Measurements from ENCODE around the gene LRFN2.
A peak's percentile ranks its signal among the peaks of the same experiment; 100 is the strongest.

The LRFN2 gene

DNA sequence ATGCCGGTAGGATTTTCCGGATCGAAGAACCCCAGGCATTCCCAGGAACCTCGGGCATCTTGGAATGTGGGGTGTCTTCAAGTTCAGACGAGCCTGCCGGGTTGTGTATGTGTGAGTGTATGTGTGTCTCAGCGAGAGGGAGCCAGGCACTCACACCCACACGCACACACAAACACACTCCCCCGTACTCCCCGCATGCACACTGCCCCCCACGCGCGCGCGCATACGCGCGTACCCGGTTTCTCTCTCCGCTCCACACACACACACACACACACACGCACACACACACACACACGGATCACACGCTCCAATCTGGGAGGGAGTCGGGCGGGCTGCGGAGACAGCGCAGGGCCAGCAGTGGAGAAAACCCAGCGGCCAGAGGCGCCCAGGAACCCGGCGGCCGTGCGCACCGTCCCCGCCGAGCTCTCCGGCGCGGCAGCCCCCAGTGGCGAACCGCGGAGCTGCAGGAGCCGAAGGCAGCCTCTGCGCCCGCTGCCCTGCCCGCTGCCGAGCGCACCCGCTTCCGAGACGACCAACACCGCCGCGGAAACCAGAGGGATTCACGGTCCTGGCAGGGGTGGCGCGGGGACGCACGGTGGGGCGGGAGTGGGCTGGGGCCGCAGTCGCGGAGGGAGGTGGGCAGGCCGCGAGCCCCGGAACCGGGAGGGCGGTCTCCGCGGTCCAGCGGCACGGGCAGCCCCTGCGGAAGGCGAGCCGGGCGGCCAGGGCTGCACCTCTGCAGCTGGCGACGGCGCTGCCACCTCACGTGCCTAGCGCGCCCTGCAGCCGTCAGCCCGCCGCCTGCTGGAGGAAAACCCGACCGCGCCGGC, at the start of gene LRFN2:
Gene LRFN2 (minus strand): TSS at position 125 of the 830 bp plus-strand sequence.
- peak; percentile 60 for DNase-seq (ENCODE audit: low spot score)

DNA sequence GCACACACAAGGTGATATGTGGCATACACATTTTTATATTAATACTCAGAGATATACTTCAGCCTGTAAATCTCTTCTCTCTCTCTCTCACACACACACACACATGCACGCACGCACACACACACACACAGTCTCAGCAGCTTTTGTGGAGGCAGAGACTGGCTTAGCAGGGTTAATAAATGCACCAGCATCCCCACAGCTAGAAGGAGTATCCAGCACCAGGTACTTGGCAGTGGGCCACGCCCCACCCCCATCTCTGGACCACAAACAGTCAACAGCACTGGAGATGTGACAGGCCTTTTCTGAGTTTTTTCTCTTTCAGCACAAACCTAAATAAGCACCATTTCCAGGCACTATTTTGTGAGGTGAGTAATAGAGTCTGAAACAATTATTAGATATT, 47.3 kb upstream of the LRFN2 start:
- no peak for DNase-seq (ENCODE audit: low spot score)

DNA sequence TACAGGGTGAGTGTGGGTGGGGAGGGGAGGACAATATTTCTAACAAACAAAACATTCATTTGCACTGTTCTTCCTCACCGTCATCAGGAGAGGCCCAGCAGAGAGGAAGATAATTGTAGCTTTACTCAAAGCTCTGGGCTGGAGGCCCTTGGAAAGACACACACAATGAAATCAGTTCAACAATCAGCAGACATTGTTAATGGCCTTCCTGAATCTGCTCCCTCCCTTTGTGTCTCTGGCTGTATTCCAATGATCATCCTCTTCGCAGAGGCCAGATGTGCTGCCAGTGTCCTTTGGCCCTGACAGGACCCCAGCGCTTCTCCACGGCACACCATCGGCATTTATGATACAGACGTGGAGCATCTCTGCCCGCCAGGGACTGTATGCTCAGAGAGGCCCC, 44.6 kb upstream of the LRFN2 start:
- no peak for DNase-seq (ENCODE audit: low spot score)

DNA sequence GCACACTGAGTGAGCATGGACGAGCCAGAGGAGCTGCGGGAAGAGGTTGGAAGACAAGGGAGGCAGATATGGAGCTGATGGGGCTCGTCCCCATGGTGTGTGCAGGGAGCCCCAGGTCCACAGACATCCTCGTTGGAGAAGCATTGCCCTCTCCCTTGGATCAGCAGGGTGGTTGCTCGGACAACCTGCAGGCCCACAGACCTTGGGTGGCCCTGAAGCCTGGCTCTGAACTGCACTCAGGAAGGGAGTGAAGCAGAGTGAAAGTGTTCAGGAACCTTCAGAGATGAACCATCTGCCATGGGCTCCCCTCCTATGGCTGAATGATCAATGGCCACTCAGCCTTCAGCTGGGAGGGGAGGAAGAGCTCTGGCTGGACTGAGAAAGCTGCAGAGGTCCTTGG, 43.3 kb upstream of the LRFN2 start:
- no peak for DNase-seq (ENCODE audit: low spot score)

DNA sequence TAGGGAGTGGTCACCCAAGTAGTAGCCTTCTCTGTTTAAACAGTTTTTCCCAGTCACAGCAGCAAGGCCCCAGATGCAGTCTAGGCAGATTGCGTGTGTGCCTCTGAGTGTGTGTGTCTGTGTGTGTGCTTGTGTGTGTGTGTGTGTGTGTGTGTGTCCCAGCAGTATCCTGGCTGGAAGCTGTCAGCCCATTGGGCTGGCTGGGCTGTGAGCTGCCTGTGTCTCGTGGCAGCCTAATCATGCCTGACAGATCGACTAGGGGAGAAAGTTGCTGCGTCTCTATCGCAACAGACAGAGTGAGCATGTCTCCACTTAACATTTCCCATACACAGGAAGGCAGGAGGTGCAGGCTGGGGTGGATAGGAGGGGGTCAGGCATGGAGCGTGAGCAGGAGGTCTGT, 42.9 kb upstream of the LRFN2 start:
- DNase-seq (ENCODE audit: low spot score) = no peak

DNA sequence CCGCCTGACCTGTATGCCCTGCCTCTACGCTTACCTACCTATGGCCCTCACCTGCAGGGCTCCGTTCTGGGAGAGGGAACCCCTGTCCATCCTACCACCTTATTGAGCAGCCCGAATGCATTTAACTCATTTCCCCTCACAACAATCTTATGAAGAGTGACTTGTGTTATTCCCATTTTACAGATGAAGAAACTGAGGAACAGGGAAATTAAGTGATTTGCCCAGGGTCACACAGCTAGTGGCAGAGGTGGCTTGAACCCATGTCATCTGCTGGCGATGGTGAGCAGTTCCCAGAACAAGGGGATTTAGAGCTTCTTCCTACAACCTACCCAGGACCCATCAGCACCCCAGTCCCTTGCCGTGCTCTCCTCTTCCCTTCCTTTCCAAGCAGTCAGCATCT, 42.3 kb upstream of the LRFN2 start:
- no peak for DNase-seq (ENCODE audit: low spot score)

DNA sequence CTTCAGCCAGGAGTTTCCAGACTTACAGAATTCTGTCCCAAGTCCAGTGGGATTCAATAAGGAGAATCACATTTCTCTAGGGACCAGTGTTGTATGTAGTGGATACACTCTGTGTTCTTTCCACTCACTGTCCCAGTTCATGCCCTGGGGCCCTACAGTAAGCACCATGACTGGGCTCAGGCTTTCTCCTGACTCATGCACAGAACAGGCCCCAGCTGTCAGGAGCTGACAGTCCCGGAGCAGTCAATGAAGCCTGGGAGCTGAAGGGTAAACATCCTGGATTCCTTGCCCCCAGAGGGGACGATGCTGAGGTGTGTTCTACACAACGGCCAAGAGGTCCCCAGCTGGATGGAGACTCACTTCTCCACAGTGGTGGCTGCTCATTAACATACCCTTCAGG, 40.2 kb upstream of the LRFN2 start:
- DNase-seq (ENCODE audit: low spot score) = no peak

DNA sequence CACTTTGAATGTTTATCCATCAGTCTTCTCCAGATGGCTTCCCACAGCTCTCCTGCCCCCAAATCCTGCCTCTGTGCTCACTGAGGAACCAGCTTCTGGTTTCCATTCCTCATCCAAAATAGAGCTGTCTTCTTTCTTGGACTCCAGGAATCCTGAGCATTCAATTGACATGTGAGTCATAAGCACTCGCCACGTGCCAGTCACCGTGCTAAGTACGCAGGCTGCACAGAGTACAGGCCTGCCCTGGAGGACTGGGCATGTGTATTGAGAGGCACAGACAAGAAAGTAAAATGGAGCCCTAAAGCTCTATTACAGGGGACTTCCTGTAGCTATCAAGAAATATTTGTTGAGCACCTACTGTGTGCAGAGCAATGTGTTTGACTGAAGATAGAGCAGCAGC, 39.7 kb upstream of the LRFN2 start:
- no peak for DNase-seq (ENCODE audit: low spot score)

DNA sequence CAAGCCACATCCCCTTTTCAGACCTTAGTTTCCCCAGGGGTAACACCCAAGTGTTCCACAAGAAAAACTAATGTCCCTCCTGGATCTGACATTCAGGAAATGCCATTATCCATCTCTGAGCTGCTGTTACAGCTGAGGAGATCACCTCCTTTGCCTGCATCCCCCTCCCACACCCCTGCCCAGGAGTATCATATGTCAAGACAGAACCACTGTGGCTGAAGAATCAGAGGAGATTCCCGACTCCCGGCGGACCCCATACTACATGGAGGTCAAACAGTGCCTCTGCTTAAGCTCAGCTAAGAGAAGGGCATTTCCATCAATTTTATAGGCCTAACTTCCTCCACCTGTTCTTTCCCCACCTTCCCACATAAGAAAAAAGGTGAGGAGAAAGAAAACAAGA, 36.8 kb upstream of the LRFN2 start:
- DNase-seq (ENCODE audit: low spot score) = no peak

DNA sequence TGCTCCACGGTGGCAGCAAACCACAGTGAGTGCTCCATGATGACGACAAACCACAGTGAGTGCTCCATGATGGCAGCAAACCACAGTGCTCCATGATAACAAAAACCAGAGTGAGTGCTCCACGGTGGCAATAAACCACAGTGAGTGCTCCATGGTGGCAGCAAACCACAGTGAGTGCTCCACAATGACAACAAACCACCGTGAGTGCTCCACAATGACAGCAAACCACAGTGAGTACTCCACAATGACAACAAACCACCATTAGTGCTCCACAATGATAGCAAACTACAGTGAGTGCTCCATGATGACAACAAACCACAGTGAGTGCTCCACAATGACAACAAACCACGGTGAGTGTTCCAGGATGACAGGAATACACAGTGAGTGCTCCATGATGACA, 36.0 kb upstream of the LRFN2 start:
- no peak for DNase-seq (ENCODE audit: low spot score)

DNA sequence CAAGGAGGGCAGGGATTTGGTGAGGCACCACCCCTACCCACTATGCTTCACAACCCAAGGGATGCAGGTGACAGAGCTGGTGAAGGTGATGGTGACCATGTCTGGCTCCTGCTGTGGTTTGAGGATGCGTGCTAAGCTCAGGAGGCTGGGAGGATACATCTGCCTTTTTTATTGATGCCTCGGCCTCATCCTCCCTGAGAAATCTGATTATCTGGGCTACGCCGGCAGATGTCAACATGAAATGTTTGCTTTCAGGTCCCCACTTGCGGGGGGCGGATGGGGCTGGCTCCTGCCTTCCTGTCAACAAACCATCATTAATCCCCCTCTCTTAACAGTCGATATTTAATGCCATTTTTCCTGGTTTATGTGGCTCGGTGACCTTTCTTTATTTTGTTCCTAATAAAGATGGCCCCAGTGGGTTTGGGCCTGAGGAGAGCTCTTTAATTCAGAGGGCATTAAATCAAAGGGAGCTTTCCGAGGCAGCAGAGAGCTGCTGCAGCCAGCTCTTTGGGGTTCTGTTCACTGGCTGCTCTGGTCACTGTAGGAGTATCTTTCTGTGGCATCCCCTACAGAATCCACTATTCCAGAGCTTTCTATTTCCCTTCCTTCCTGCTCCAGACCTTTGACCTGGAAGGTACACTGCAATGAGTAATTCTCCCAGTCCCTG, 33.5 kb upstream of the LRFN2 start:
- no peak for DNase-seq (ENCODE audit: low spot score)

DNA sequence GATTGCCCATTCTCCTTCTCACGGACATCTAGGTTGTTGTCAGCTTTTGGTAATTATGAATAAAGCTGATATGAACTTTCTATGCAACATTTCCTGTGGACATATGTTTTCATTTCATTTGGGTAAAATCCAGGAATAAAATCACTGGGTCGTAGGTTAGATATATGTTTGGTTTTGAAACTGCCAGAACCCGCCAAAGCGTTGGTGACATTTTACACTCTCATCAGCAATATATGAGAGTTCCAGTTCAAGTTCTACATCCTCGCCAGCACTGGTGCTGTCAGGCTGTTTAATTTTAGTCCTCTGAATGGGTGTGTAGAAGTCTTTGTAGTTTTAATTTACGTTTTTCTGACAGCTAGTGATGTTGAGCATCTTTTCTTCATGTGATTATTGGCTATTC, 27.5 kb upstream of the LRFN2 start:
- no peak for DNase-seq (ENCODE audit: low spot score)

DNA sequence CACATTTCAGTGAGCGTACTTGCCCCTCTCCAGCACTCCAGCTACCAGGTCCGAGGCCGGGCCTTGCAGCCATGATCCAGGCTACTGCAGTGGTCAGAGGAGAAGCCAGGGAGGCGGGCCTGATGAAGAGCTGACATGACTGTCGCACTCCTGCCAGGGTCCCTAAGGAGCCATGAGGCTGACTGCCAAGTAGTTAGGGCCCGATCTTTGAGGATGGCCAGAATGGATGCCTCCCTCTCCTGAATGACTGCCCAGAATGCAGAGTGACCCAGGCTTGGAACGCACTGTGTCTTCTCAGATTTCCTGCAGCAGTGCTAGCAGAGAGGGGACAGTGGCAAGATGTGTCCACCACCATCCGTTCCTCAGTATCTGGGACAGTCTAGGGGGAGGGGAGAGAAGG, 24.7 kb upstream of the LRFN2 start:
- DNase-seq (ENCODE audit: low spot score) = no peak

DNA sequence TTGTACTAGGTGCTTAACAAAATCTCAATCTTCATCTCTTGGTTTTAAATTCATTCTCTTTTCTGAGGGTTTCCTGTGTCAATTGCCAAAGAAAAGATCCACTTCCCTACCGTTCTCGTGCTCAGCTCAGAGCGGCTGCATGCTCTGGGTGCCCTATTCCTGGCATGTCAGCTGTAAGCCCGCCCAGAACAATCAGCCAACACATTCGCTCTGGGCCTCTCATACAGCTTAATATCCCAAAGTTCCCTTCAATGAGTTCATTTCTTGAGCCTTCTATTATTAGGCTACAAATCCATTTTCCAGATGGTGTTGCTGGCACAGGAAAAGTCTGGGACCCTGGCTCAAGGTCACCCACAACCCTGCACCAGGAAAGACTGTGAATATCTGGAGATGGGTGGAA, 24.3 kb upstream of the LRFN2 start:
- no peak for DNase-seq (ENCODE audit: low spot score)

DNA sequence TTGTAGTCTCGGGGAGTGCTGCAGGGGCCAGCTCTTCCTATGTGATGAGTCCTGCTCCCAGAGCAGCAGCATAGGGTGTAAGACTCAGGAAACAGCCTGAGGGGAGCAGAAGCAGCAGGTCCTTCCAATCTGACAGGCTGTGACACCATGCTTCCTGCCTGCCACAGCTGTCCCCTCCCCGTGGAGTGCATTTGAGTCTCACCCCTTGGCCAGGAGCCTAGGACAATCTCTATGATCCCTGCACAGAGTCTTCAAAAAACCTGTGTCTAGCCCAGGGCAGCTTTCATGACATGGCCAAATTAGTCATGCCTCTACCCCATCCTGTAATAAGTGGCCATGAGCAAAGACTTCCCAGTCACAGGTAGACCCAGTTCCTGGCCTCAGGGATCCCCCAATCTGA, 23.1 kb upstream of the LRFN2 start:
- no peak for DNase-seq (ENCODE audit: low spot score)

DNA sequence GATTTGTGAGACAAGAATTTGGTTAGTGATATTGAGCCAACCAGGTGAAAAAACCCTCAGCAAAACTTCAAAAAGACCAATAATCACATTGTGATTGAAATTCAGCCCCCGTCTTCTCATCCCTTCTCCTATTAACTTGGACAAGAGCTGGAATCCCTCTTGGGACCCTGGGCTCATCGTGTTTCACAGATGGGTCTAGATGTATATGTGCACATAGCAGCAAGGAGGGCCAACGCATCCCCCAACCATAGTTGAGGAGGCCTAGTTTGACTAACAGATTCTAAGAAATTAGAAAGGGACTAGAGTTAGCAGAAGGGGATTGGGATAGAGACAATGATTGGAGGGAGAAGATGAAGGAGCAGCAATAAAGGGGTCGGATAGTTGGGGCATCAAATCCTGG, 19.8 kb upstream of the LRFN2 start:
- no peak for DNase-seq (ENCODE audit: low spot score)

DNA sequence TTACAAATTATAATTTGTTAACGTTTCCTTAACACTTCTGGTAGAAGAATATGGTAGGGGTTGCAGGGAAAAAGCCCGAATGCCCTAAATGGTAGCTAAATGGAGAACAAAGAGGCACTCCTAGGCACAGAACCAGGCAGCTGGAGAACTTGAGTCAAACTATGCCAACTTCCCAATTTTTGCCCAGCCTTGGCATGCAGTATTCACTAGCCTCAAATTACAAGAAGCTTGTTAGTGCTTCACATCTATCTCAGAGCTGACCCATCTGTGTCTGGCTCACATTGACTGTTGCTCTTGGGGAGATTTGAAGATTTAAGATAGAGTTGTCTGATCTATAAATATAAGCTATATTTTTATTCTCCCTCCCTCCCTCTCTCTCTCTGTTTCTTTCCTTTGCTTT, 19.4 kb upstream of the LRFN2 start:
- no peak for DNase-seq (ENCODE audit: low spot score)

DNA sequence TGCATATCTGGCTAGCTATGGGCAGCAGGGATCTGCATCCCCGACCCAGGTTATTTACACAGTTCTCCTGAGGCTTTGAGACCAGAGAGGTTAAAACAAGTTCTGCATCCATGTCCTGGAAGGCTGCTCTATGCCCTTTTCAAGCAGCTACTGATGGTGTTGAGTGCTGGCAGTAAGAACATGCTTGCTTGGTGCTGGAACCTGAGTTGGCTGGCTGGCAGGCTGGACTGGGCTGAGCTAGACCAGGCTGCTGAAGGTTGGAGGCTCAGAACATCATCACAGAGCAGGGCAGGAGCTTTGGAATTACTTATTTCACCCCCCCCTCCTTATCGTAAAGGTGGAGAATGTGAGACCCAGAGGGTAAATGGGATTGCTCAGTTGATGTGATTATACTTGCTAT, 16.9 kb upstream of the LRFN2 start:
- DNase-seq (ENCODE audit: low spot score) = no peak

DNA sequence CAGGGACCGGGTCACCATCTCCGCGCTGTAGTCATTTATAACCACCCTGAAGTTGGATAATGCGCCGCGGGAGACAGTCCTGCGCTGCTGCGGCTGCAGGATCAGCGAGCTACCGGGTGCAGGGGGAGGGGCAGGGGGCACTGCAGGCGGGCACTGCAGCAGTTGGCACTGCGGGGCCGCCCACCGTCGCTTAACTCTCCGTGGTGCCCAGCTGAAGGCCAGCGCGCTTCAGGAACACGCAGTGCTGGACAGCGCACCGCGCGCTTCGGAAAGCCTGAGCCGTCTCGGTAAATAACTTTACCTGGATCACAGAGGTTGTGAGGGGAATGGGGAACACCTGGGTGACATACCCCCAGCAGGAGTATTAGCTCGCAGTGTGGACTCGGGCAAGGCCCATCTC, 12.4 kb upstream of the LRFN2 start:
- DNase-seq (ENCODE audit: low spot score) = no peak

DNA sequence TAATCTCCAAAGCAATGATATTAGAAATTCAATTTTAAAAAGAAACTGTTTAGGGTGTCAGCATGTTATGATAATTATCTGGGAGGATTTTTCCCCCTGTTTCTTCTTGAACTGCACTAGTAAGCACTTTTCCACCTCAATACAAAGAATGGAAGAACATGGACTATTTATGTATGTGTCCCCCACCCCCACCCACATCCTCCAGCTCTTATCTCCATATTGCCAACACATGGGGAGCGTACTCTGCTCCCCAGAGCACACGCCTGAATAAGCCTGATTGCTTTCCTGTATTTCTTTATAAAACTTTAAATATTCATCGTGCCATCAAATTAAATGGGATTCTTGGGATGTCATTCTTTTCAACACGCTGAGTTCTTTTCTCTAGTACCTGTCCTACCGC, 11.4 kb upstream of the LRFN2 start:
- no peak for DNase-seq (ENCODE audit: low spot score)

DNA sequence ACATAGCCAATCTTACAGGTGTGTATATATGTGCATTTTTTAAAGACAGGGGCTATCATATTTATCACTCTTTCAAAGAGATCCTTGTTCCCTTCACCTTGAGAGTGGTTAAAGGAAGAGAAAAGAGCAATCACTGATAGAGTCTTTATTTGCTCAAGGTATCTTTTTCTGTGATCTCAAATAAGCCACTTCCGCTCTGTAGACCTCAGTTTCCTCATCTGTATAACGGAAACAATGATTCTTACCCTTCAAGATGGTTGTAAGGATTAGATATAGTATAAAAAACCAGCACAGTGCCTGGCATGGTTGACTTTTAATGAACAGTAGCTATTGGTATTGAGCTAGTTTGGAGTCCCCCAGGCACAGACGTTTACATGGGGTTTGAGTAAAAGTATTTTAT, 10.1 kb upstream of the LRFN2 start:
- DNase-seq (ENCODE audit: low spot score) = no peak

DNA sequence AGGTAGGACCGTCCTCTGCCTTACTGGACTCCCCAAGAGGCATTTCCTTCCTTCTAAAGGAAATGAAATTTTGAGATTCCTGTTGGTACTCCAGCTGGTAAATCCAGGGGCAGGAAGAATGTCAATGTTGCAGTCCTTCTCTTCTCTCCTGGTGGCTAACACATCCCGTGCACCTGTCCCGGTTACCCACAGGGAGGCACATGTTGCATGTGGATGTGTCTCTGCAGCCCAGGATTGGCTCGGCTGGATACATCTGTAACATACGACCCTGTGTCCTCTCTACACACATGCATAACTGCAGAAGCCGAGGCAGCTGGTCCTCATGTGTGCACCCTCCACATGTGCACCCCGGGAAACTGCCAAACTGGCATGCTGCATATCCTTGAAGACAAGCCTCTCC, 1.3 kb upstream of the LRFN2 start:
- DNase-seq (ENCODE audit: low spot score) = no peak

DNA sequence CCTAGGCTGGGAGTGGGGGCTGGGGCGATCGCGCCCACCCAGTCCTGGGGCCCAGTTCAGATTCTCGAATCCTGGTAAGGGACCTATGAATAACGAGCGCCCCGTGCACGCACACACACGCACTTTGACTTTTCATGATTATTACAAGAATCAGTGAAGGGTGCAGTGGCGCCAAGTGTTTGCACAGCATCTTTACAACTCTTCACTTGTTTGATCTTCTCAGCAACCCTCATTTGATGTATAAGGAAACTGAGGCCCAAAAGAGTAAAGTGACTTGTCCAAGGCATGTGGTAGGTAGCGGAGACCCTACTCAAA, 863 bp upstream of the LRFN2 start:
- DNase-seq (ENCODE audit: low spot score) = no peak
